ENCODE measurements around the gene HEBP1.
"Not testable (repeated sequence)": the region's sequence is repeated elsewhere in the genome, so short reads cannot be mapped to it uniquely, and the experiment has no call there.

Gene HEBP1

GRCh38 chr12:12999959-13000615 lies at the start of gene HEBP1:
TSS of gene HEBP1 (minus strand) at chr12:13000265. CDS start at chr12:13000114, 151 bp downstream.
- peak; percentile 78 for DNase-seq (ENCODE audit: low read depth)

GRCh38 chr12:13049816-13050215 lies 49.8 kb upstream of the HEBP1 start:
- DNase-seq (ENCODE audit: low read depth) = peak; percentile 9

GRCh38 chr12:13046964-13047363 lies 46.9 kb upstream of the HEBP1 start:
- DNase-seq (ENCODE audit: low read depth) = no peak

- DNase-seq (ENCODE audit: low read depth) = no peak
Observed at GRCh38 chr12:13045816-13046215, 45.8 kb upstream of the HEBP1 start.

- peak; percentile 6 for DNase-seq (ENCODE audit: low read depth)
Observed at GRCh38 chr12:13044906-13045299, 44.8 kb upstream of the HEBP1 start.

- DNase-seq (ENCODE audit: low read depth) = peak; percentile 83
Observed at GRCh38 chr12:13044002-13044905, 44.2 kb upstream of the HEBP1 start, which contains the start of gene FAM234B. TSS of gene FAM234B (plus strand) at chr12:13044381. CDS start at chr12:13044404, 23 bp downstream.

- DNase-seq (ENCODE audit: low read depth) = peak; percentile 6
Observed at GRCh38 chr12:13042666-13043230, 42.7 kb upstream of the HEBP1 start.

GRCh38 chr12:13041224-13041623 lies 41.2 kb upstream of the HEBP1 start:
- no peak for DNase-seq (ENCODE audit: low read depth)

GRCh38 chr12:13039328-13039956 lies 39.4 kb upstream of the HEBP1 start:
- no peak for DNase-seq (ENCODE audit: low read depth)

GRCh38 chr12:13038491-13039161 lies 38.6 kb upstream of the HEBP1 start:
- peak; percentile 61 for DNase-seq (ENCODE audit: low read depth)

GRCh38 chr12:13036881-13037280 lies 36.8 kb upstream of the HEBP1 start:
- no peak for DNase-seq (ENCODE audit: low read depth)

GRCh38 chr12:13035335-13035734 lies 35.3 kb upstream of the HEBP1 start:
- not testable (repeated sequence) for DNase-seq (ENCODE audit: low read depth)

GRCh38 chr12:13033476-13033875 lies 33.4 kb upstream of the HEBP1 start:
- DNase-seq (ENCODE audit: low read depth) = no peak

- no peak for DNase-seq (ENCODE audit: low read depth)
Observed at GRCh38 chr12:13032164-13032563, 32.1 kb upstream of the HEBP1 start.

- no peak for DNase-seq (ENCODE audit: low read depth)
Observed at GRCh38 chr12:13030541-13031291, 30.7 kb upstream of the HEBP1 start.

- DNase-seq (ENCODE audit: low read depth) = no peak
Observed at GRCh38 chr12:13028825-13029570, 28.9 kb upstream of the HEBP1 start.

- DNase-seq (ENCODE audit: low read depth) = no peak
Observed at GRCh38 chr12:13027508-13027907, 27.4 kb upstream of the HEBP1 start.

- DNase-seq (ENCODE audit: low read depth) = no peak
Observed at GRCh38 chr12:13027032-13027431, 27.0 kb upstream of the HEBP1 start.

GRCh38 chr12:13026286-13026685 lies 26.2 kb upstream of the HEBP1 start:
- DNase-seq (ENCODE audit: low read depth) = no peak

GRCh38 chr12:13024531-13024916 lies 24.5 kb upstream of the HEBP1 start:
- DNase-seq (ENCODE audit: low read depth) = no peak

All from amniotic epithelial cell (primary cell).